Right lobe of liver (tissue), 6 donors: Measurements from ENCODE around the gene RICTOR. TPM values are rescaled to one million over a fixed set of nuclear protein-coding genes. Genes with fewer than 3 reads are reported as not detected.

Source experiments
- ATAC-seq, 4 donors: fragments of 200-7000 bp; cut with Tn5 transposase; one replicate each; pipeline ENCODE4 v1.9.1; 2020; ENCODE audit warnings: mild to moderate bottlenecking in 4 of 4, moderate library complexity in 4 of 4
- DNase-seq, 3 donors: peaks; one replicate each; pipeline ENCODE4 v3.0.0-alpha.2; 2020
- H3K27ac ChIP-seq, 3 donors: fragments of 200-600 bp; one replicate each; pipeline ENCODE4 v1.8.0; 2022
- H3K27me3 ChIP-seq, 2 donors: fragments of 200-600 bp; one replicate each; pipeline ENCODE4 v1.8.0; 2022
- H3K36me3 ChIP-seq, 4 donors: fragments of 200-600 bp; sonication (generic) in 1 of 4; one replicate each; pipeline versions ENCODE4 v1.5.1 to v1.8.0; 2017 to 2022; ENCODE audit warnings: control low read depth in 1 of 4
- H3K4me1 ChIP-seq, 4 donors: fragments of 200-600 bp; sonication (generic) in 1 of 4; one replicate each; pipeline versions ENCODE4 v1.5.1 to v1.8.0; 2017 to 2022; ENCODE audit warnings: control low read depth in 1 of 4
- H3K4me3 ChIP-seq, 3 donors: fragments of 200-600 bp; one replicate each; pipeline ENCODE4 v1.8.0; 2022
- H3K9me3 ChIP-seq, 4 donors: fragments of 200-600 bp; sonication (generic) in 1 of 4; one replicate each; pipeline versions ENCODE4 v1.5.1 to v1.8.0; 2017 to 2022; ENCODE audit warnings: control low read depth in 1 of 4
- CTCF ChIP-seq, 4 donors: fragments of 200-600 bp in 3 of 4; fragments of 450-650 bp in 1 of 4; IDR thresholded peaks; one replicate each; pipeline versions ENCODE4 v1.5.1 to v1.8.0; 2016 to 2022; ENCODE audit warnings: antibody characterized with exemption in 4 of 4, mild to moderate bottlenecking in 2 of 4
- POLR2A ChIP-seq: fragments of 450-650 bp; IDR thresholded peaks from one replicate; pipeline ENCODE4 v1.6.1; 2017; ENCODE audit warnings: antibody characterized with exemption, mild to moderate bottlenecking
- WGBS: methylation state at CpG from one replicate; pipeline ENCODE4 v1.1.6; 2018; ENCODE audit warnings: low coverage, low lambda C conversion rate; ENCODE audit not compliant: insufficient coverage; ENCODE audit errors: missing lambda C conversion rate; 5-methylcytosine and 5-hydroxymethylcytosine counted together
- intact Hi-C, 2 donors: fragments of 100-400 bp; cut with DNase I; formaldehyde crosslinking; loops; one replicate each; pipeline versions ENCODE4 v1.11.2 to v1.14.1; 2022
- total RNA-seq, 6 experiments: library from RNA; depleted of rRNA in 2 of 6; stranded (reverse); fragments of >200 nt in 2 of 6; fragmentation: NEBNext Ultra II Directional in 3 of 6; extraction: Animal tissue kit (Norgen Biotek cat#: 25700) in 3 of 6; gene quantifications; one replicate each; pipeline versions ENCODE4 v1.1.0 to v1.2.4, GENCODE V29; 2016 to 2023
- donor health status: DM: no; HTN: yes; CAD: no.
- donor health status: DM: no; HTN: no; CAD: no.
- donor health status: DM: no; HTN: no; CAD: no.
- donor health status: DM: no; HTN: yes; CAD: no.
- donor health status: DM: no; HTN: yes; CAD: no.

RICTOR gene
- total RNA-seq, 6 experiments from 2014 or later: 9.8 to 19.2 (median 14.6) TPM

GRCh38 chr5:39082995-39083394 is 8.8 kb upstream of the RICTOR start:
- intact Hi-C loops: no loop called here
- Histone ChIP-seq H3K27me3 (no peaks in the 10 kb centered on the region), H3K4me1 (peaks cover 0 to 3% (median 0%) of the 10 kb centered on the region in 4 donors), H3K36me3 (no peaks in the 10 kb centered on the region), H3K27ac (no peak overlapping the region), H3K4me3 (no peak overlapping the region), H3K9me3 (no peaks in the 10 kb centered on the region)
- WGBS: 78% methylated on average over 3 of the region's 3 CpGs
- TF ChIP-seq POLR2A: no peak
- TF ChIP-seq CTCF (IDR thresholded peaks at IDR 0.05): no peak
- ATAC-seq: no peak
- DNase-seq: no peak

GRCh38 chr5:39080597-39081204 is 6.5 kb upstream of the RICTOR start:
- WGBS: 2% methylated on average over 3 of the region's 3 CpGs
- ATAC-seq (peak; percentile 97 to 99 (median 98)), DNase-seq (peak in 2 of 3 donors; percentile 41 to 67)
- TF ChIP-seq POLR2A (no peak), CTCF (IDR thresholded peaks at IDR 0.05) (peak; percentile 85 to 92 (median 89))
- intact Hi-C loops: no loop called here
- no peaks in the 10 kb centered on the region for H3K27me3 ChIP-seq
- no peaks in the 10 kb centered on the region for H3K36me3 ChIP-seq
- H3K4me3 ChIP-seq: no peak overlapping the region
- peaks cover 0 to 4% (median 0%) of the 10 kb centered on the region in 4 donors for H3K4me1 ChIP-seq
- no peak overlapping the region for H3K27ac ChIP-seq
- H3K9me3 ChIP-seq: no peaks in the 10 kb centered on the region

- WGBS: 62% methylated on average over 2 of the region's 2 CpGs
- intact Hi-C loops: no loop called here
- Histone ChIP-seq H3K27me3 (no peaks in the 10 kb centered on the region), H3K36me3 (no peaks in the 10 kb centered on the region), H3K4me3 (no peak overlapping the region), H3K27ac (no peak overlapping the region), H3K9me3 (no peaks in the 10 kb centered on the region), H3K4me1 (peaks cover 0 to 8% (median 0%) of the 10 kb centered on the region in 4 donors)
- TF ChIP-seq CTCF (IDR thresholded peaks at IDR 0.05) (no peak), POLR2A (no peak)
- no peak for DNase-seq
- ATAC-seq: no peak
These were observed 6.0 kb upstream of the RICTOR start for GRCh38 chr5:39080168-39080567.

- WGBS: 63% methylated on average over 2 of the region's 2 CpGs
- peaks cover 0 to 8% (median 0%) of the 10 kb centered on the region in 4 donors for H3K4me1 ChIP-seq
- ATAC-seq (no peak), DNase-seq (no peak)
- no peaks in the 10 kb centered on the region for H3K36me3 ChIP-seq
- no peaks in the 10 kb centered on the region for H3K9me3 ChIP-seq
- H3K27me3 ChIP-seq: no peaks in the 10 kb centered on the region
- no peak overlapping the region for H3K4me3 ChIP-seq
- TF ChIP-seq POLR2A: no peak
- no peak for TF ChIP-seq CTCF (IDR thresholded peaks at IDR 0.05)
- intact Hi-C loops: loop anchor here in 1 of 2 donors (10.0 kb wide), 1 partner anchor 84 kb away; no protein-coding TSS in a partner anchor
- H3K27ac ChIP-seq: no peak overlapping the region
These were observed 4.9 kb upstream of the RICTOR start for GRCh38 chr5:39079147-39079546.
